GM18907 (cell line): ENCODE measurements around the gene NT5DC4.
"Not testable (repeated sequence)": the region's sequence is repeated elsewhere in the genome, so short reads cannot be mapped to it uniquely, and the experiment has no call there.

Experiments used
- ATAC-seq: cut with Tn5 transposase; IDR thresholded peaks from one replicate; pipeline ENCODE4 v1.9.1; 2021; ENCODE audit warnings: mild to moderate bottlenecking, moderate library complexity; ENCODE audit not compliant: unreplicated experiment

The NT5DC4 gene

DNA sequence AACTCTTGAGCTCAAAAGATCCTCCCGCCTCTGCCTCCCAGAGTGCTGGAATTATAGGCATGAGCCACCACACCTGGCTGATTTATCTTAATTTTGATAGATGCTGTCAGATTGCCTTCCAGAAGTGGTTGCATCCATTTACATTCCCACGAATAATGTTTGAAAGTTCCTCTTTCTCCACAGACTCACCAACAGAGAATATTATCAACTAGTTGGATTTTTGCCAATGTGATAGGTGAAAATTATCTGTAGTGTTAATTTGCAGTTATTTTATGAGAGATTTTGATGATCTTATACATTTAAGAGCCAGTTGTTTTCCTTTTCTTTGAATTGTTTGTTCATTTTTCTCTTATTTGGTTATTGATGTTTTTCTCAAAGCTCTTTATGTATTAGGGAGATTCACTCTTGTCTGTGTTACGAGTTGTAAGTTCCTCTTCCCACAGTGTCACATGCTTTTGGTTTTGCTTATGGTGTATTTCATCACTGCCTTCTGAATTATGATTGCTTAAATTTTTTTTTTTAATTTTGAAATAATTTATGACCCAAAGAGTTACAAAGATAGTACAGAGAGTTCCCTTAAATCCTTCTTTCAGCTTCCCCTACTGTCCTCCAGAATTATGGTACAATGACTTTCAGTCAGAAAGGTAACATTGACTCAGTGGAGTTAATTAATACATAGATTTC, 20.7 kb upstream of the NT5DC4 start:
- ATAC-seq: no peak

DNA sequence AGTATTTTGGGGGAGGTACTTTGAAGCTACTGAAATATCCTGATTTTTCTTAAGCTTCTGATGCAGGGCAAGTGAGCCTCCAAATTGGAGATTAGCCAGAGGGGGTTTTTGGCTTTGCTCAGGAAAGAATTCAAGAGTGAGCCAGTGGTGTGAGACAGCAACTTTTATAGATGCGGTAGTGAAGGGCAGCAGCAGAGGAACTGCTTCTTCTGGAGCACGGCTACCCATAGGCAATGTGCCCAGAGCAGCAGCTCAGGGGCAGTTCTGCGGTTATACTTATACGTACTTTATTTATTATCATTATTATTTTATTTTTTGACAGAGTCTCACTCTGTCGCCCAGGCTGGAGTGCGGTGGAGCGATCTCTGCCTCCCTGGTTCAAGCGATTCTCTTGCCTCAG, 19.8 kb upstream of the NT5DC4 start:
- ATAC-seq: no peak

DNA sequence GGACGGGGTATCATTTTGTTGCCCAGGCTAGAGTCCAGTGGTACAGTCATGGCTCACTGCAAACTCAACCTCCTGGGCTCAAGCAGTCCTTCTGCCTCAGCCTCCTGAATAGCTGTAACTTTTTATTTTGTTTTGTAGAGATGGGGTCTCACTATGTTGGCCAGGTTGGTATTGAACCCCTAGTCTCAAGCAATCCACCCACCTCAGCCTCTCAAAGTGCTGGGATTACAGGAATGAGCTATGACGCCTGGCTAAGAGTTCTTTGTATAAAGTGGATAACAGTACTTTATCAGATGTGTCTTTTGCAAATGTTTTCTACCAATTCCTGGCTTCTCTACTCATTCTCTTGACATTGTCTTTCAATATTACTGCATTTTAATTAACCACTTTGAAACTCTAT, 17.1 kb upstream of the NT5DC4 start:
- ATAC-seq: no peak

DNA sequence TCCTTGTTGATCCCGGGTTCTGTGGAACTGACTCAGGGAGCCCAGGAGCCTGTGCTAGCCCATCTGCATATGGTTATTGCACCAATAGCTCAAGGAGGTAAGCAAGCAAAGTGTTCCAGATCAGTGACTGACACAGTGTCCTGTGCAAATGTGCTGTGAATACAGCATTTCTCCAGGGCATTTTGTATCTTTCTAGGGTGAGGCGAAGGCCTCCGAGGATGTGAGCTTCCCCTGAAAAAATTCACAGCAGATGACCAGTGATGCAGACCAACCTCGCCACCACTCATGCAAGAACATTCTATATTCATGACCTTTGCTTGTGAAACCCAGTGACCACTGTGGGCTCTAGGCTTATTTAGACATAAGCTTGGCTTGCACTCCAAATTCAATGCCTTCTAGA, 15.2 kb upstream of the NT5DC4 start:
- ATAC-seq: no peak

DNA sequence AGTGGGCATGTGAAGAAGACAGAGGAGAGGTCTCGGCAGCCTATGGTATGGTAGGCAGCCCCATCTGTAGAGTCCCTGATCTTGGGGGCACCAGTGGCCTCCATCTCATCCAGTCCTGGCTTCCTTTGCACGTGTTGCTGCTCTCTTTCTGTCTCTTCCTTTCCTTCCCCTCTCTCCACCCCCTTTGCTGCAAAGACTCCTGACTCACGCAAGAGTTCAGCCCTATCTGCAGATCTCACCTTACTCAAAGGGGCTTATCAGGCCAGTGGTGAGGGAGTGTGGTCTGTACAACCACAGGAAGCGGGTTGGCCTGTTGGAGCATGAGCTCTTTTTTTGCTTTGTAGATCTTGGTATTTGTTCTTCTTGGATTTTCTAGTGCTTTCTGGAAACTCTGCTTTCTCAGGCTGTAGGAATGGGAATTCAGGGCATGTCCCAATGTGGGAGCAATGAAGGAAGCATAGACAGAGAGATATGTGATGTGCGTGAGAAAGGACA, 14.6 kb upstream of the NT5DC4 start:
- ATAC-seq: peak; percentile 42

DNA sequence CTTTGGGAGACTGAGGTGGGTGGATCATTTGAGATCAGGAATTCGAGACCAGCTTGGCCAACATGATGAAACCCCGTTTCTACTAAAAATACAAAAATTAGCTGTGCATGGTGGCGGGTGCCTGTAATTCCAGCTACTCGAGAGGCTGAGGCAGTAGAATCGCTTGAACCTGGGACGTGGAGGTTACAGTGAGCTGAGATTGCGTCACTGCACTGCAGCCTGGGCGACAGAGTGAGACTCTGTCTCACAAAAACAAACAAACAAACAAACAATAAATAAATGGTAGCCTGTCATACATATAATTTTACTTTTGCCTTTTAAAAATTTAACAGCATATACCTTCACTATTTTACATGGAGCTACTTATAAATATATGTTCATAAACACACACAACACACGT, 13.9 kb upstream of the NT5DC4 start:
- ATAC-seq: not testable (repeated sequence)

DNA sequence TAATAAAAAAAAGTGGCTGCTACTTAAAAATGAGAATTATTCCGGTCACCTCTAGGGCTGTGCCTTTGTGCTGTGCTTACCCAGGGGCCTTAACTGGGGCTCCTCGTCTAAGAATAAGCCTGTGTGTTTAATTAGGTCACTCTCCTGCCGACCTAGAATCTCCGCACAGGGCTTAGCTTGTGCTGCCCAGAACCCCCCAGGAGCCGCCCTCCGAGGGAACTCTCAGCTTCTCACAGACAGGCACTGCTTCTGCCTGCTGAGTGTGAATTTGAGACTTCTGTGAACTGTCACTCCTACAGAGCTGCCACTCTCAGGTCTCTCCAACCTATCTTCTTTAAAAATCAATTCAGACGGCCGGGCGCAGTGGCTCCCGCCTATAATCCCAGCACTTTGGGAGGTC, 11.9 kb upstream of the NT5DC4 start:
- no peak for ATAC-seq

DNA sequence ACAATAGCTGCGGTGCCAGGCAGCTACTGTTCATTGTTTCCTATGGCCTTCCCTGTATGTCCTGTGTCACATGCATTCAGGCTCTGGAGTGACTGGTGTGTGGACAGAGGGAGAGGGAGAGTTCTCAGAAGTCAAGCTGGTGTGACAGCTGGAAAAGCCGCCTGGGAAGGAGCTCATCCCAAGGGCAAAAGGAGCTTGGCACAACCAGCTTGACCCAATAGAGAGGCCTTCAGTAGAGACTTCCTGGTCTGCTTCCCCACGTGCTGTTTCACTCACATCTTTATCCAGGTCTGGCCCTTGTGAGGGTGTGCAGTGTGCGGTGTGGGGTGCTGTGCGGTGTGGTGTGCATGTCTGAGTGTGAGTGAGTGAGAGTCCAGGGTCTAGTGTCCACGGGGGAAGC, 11.1 kb upstream of the NT5DC4 start:
- no peak for ATAC-seq

DNA sequence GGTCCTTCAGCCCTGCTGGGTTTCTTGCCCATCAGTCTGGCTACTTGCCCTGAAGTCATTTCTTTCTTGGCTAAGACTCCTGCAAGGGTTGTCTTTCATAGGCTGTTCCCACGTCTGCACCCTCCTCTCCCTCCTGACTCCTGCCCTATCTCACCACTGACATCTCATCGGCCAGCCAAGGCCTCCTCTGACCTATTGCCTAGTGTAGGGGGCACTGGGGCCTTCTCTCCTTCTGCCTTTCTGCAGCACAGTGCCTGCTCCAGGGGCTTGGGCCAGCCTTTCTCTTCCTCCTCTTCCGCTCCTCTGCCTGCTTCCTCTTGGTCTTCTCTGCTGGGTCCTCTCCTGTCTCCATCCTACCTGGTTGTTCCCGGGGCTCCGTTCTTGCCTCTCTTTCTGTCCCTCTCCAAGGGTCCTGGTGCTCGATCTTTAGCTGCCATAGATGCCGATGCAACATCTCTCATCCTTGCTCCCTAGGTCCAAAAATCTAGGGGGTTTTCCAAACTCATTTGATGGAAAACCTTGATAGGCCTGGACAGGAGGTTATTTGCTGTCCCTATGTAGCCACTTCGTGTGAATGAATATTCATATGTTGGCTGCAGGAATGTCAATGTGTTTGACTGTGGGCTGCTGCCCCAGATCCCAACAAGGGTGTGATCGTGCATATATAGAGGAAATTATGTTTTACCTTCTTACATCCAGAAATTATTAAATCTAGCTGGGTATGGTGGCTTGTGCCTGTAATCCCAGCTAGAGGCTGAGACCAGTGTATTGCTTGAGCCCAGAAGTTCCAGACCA, 9.7 kb upstream of the NT5DC4 start:
- no peak for ATAC-seq

DNA sequence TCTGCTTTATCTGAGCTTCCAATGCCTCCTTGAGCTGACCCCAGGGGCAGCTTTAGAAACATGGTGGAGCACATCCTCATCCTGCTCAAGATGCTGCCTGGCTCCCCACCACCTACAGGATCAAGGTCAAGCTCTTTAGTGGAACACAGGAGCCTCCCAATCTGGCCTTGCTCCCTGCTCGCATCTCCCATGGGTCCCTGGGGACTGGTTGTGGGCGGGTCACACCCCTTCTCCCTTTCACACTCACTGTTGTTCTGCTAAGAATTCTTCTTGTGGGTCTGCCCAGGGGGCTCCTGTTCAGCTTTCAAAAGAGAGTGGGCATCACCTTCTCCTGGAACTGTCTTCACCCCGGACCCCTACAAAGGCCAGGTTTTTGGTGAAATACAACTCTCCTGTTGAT, 8.4 kb upstream of the NT5DC4 start:
- ATAC-seq: no peak

DNA sequence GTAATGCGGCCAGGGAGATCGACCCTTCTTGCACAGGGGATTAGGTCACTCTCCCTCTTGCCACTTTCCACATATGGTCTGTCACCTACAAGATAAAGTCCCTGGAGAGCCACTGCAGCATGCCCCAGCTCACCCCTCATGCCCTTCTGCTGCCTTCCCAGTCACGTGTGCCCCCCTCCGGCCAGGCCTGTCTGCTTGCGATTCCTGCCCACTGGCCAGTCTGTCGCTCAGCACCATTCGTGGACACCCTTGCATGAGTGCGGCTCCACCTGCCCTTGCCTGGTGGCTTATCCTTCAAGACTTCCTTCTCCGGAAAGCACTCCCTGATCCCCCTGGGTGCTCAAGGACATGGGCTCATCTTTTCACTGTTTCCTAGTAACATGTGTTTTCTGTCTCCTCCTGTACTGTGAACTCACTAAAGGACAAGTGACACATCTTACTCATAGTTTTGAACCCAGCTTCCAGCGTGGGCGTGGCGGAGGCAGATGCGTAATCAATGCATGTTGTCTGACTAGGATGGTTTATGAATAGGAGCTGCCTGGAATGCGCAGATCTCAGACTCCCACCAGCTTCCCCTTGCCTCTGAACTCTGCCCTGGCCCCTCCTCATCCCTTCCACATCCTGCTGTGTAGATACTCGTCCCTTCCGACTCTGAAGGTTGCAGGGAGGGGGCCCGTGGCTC, 7.8 kb upstream of the NT5DC4 start:
- ATAC-seq: no peak

DNA sequence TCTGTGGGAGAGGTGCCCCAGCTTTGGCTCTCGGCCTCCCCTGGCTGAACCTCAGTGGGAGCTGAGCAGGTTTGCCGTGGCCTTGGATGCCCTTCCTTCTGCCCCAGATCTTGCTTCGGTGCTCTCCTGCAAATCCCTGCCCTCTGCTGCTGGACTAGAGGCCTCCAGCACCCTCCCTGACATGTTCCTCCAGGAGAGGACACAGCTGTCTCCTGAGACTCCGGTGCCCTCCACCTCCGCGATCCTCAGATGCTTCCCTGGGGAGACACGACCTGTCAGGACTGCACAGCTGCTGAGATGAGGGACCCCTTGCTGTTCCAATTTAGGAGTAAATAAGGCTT, 7.3 kb upstream of the NT5DC4 start:
- no peak for ATAC-seq

DNA sequence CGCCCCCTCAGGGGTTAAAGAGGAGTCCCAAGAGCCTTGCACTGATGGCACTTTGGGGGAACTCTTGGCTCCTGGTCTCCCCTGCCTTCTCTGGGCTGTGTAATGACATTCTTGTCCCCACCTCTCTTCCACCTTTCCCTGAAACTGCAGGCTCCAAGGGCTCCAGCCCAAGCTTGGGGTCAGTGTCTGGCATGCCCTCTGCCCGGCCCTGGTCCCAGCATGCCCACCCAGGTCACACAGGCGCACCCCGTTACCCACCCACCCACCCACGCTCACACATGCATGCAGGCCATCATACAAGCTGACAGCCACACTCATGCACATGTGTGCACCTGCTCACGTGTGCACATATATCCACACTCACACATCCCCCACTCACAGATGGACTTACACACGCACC, 6.9 kb upstream of the NT5DC4 start:
- no peak for ATAC-seq

DNA sequence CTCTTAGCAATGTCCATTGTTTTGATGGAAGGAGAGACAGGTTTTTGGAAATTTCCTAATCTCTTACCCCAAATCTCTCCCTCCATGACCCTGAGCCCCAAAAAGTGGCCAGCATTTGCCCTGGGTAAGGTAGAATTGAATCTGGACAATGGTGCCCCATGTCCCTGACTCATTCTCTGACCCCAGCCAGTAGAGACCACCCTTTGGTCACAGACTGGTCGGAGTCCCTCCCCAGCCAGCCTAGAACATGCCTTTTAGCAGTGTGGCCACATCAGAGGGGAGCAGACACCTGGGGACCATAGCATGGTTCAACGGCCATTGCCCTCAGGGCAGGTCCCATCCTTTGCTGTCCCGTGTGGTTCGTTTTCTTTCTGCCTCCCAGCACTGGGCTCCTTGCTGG, 6.5 kb upstream of the NT5DC4 start:
- ATAC-seq: no peak

DNA sequence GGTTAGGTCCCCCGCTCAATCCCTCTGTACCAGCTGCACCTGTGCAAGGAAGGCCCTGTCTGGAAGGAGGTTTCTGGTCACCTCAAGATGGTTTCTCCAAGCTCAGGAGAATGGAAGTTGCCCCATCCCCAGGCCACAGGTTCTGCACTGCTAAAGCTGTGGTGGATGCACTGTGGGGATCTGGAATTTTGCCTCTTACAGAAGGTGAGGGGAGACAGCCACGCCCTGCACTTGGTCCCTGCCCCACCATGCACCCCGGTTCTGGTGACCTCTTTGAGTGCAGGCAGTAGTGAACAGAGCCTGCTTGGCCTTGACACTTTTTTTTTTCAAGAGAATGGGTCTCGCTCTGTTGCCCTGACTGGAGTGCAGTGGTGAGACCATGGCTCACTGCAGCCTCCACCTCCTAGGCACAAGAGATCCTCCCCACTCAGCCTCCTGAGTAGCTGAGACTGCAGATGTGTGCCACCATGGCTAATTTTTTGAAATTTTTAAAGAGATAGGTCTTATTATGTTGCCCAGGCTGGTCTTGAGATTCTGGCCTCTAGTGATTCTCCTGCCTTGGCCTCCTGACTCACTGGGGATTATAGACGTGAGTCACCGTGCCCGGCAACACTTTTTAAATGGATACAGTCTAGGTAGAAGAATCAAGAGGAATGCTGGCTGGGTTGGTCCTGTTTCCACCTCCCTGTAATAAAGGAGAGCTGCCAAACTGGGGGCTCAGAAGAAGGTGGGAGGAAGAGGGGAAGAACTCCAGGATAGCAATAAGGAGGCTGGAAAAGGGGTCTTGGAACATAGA, 5.8 kb upstream of the NT5DC4 start:
- no peak for ATAC-seq

DNA sequence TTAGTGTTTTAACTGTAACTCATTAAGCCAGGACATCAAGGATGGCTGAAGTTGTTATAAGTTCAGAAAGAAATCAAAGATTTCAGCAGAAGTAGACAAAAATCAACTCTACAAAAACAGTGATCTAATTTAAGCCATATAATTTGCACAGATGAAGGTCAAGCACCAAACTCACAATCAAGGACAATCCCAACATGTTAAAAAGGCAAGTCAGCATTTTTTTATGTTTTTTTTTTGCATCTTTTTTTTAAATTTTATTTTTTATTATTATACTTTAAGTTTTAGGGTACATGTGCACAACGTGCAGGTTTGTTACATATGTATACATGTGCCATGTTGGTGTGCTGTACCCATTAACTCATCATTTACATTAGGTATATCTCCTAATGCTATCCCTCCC, 4.7 kb upstream of the NT5DC4 start:
- ATAC-seq: not testable (repeated sequence)

DNA sequence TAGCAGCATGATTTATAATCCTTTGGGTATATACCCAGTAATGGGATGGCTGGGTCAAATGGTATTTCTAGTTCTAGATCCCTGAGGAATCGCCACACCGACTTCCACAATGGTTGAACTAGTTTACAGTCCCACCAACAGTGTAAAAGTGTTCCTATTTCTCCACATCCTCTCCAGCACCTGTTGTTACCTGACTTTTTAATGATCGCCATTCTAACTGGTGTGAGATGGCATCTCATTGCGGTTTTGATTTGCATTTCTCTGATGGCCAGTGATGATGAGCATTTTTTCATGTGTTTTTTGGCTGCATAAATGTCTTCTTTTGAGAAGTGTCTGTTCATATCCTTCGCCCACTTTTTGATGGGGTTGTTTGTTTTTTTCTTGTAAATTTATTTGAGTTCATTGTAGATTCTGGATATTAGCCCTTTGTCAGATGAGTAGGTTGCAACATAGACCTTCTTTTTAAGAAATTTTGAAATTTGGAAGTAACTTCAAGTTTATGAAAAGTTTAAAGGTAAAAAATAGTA, 3.9 kb upstream of the NT5DC4 start:
- not testable (repeated sequence) for ATAC-seq

DNA sequence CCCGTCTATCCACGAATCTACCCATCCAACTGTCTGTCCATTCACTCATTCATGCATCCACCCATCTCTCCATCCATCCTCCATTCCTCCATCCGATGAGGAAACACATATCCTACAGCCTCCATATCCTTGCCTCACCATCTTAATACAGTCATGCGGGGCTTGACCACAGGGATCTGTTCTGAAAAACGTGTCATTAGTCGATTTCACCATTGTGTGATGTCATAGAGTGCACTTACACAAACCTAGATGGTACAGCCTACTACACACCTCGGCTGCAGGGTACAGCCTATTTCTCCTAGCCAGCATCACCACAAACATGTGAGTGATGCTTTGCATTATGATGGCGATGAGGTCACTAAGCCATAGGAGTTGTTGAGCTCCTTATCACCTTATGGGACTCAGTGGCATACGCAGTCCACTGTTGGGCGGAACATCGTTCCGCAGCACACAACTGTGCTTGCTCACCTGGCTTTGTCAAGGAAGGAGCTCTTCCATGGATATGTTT, 1.9 kb upstream of the NT5DC4 start:
- ATAC-seq: no peak

DNA sequence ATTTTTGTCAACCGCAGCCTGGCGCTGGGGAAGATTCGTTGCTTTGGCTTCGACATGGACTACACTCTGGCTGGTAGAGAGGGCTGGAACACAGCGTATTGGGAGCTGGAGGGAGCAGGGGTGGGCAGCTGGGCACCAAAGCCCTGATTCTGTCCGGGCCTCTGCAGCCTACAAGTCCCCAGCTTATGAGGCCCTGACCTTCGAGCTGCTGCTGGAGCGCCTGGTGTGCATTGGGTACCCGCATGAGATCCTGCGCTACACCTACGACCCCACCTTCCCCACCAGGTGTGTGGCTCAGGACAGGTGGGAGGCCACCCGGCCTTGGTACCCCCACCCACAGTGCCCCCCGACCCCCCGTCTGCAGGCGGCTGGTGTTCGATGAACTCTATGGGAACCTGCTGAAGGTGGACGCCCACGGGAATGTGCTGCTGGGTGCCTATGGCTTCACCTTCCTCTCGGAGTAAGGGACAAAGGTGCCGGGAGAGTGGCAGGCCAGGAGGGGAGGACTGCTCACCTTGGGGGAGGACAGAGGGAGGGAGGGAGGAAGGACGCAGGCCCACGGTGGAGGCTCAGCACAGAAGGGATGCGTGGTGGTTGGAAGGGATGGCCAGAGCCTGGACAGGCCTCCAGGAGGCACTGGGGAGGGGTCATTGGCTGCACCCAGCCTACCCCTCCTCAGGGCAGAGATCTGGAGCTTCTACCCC, 1.2 kb downstream of the NT5DC4 start:
- ATAC-seq: no peak
